HUDEP-2 (cell line): ENCODE results near the gene ARHGAP26.
A peak's percentile ranks its signal among the peaks of the same experiment; 100 is the strongest.

ENCODE experiments used
- DNase-seq, 76 experiments: peaks; one replicate each; lab custom pipeline; 2025; ENCODE audit not compliant: unreplicated experiment in 76 of 76; lab: John Stamatoyannopoulos, UW

ARHGAP26 gene

GRCh38 chr5:142869886-142870285 lies 99.7 kb downstream of the ARHGAP26 start:
- DNase-seq = no peak

- no peak for DNase-seq
These were observed 100.6 kb downstream of the ARHGAP26 start for GRCh38 chr5:142870532-142871362.

GRCh38 chr5:142871363-142872193 lies 101.4 kb downstream of the ARHGAP26 start:
- DNase-seq = no peak

- no peak for DNase-seq
These were observed 102.0 kb downstream of the ARHGAP26 start for GRCh38 chr5:142872217-142872616.

GRCh38 chr5:142872795-142873194 lies 102.6 kb downstream of the ARHGAP26 start:
- no peak for DNase-seq

GRCh38 chr5:142873831-142874230 lies 103.7 kb downstream of the ARHGAP26 start:
- DNase-seq = no peak

GRCh38 chr5:142874540-142874939 lies 104.4 kb downstream of the ARHGAP26 start:
- DNase-seq = no peak

- DNase-seq = no peak
These were observed 105.8 kb downstream of the ARHGAP26 start for GRCh38 chr5:142875936-142876335.

GRCh38 chr5:142876817-142877216 lies 106.6 kb downstream of the ARHGAP26 start:
- no peak for DNase-seq

GRCh38 chr5:142878111-142878510 lies 107.9 kb downstream of the ARHGAP26 start:
- no peak for DNase-seq

GRCh38 chr5:142878638-142879037 lies 108.5 kb downstream of the ARHGAP26 start:
- no peak for DNase-seq

- no peak for DNase-seq
These were observed 111.1 kb downstream of the ARHGAP26 start for GRCh38 chr5:142881076-142881783.

- DNase-seq = no peak
These were observed 111.6 kb downstream of the ARHGAP26 start for GRCh38 chr5:142881784-142882126.

- DNase-seq = no peak
These were observed 112.8 kb downstream of the ARHGAP26 start for GRCh38 chr5:142883025-142883424.

- DNase-seq = no peak
These were observed 113.3 kb downstream of the ARHGAP26 start for GRCh38 chr5:142883438-142883837.

GRCh38 chr5:142884029-142884428 lies 113.9 kb downstream of the ARHGAP26 start:
- DNase-seq = no peak

- no peak for DNase-seq
These were observed 116.0 kb downstream of the ARHGAP26 start for GRCh38 chr5:142886211-142886610.

- no peak for DNase-seq
These were observed 116.8 kb downstream of the ARHGAP26 start for GRCh38 chr5:142886956-142887355.

GRCh38 chr5:142888469-142889085 lies 118.4 kb downstream of the ARHGAP26 start:
- peak in 1 of 76 experiments; percentile 3 for DNase-seq

- DNase-seq = no peak
These were observed 121.8 kb downstream of the ARHGAP26 start for GRCh38 chr5:142892021-142892420.

GRCh38 chr5:142894315-142894714 lies 124.1 kb downstream of the ARHGAP26 start:
- DNase-seq = no peak
